Measurements from ENCODE around the gene CCDC14.

- TF ChIP-seq EZH2 (IDR thresholded peaks at IDR 0.05), result no peak
- no peak for TF ChIP-seq POLR2AphosphoS5 (IDR thresholded peaks at IDR 0.05; ENCODE audit: borderline replicate concordance, low read depth, low read length)
Measured at GRCh38 chr3:123877965-123878364, 83.1 kb downstream of the CCDC14 start.
